ENCODE data around the gene LPCAT1. TPM values are rescaled to one million over a fixed set of nuclear protein-coding genes. Genes with fewer than 3 reads are reported as not detected.

The LPCAT1 gene
- total RNA-seq, 4 donors from 2014 or later = 7.7 to 44.8 (median 12.0) TPM

DNA sequence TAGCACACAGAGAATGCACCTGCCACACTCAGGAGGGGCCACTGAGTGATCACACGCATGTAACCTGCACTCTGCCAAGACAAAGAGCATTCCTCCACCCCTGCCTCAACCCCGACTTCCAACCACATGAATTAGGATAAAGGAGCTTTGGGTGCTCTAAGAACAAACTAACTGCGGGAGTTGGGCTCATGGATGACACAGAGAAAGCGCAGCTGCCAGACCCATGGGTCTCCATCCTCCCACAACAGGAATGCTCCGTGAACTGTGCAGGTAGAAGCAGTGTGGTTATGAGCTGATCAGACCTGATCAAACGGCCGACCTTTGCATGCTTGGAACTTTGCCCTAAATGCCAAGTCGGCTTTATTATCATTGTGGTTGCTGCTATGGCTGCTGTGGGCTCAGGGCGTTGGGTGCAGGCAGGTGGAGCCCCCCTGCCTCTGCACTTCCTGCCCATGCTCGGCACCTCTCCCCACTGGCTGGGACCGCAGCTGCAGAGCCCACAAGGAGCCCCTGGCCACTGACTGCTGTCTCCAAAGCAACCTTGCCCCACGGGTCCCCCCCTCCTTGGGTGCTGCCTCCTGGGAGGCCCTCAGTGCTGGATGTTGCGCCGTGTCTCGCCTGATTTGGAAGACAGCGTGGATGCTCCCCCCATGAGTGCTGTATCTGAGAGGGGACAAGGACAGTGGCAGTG, 75.9 kb downstream of the LPCAT1 start:
- DNase-seq = no peak
- no peaks in the 10 kb centered on the region for H3K36me3 ChIP-seq
- H3K4me3 ChIP-seq = no peak overlapping the region
- no peak overlapping the region for H3K27ac ChIP-seq
- WGBS, 2 donors = 44 to 47% methylated on average over 7 to 8 of the region's 16 CpGs
- H3K27me3 ChIP-seq = peaks cover 19 to 69% (median 27%) of the 10 kb centered on the region in 4 donors
- H3K9me3 ChIP-seq = no peaks in the 10 kb centered on the region
- intact Hi-C loops (cut with DNase I) = no loop called here
- H3K4me1 ChIP-seq = peaks cover 10 to 26% (median 13%) of the 10 kb centered on the region in 3 donors
- TF ChIP-seq, protein P1, sequence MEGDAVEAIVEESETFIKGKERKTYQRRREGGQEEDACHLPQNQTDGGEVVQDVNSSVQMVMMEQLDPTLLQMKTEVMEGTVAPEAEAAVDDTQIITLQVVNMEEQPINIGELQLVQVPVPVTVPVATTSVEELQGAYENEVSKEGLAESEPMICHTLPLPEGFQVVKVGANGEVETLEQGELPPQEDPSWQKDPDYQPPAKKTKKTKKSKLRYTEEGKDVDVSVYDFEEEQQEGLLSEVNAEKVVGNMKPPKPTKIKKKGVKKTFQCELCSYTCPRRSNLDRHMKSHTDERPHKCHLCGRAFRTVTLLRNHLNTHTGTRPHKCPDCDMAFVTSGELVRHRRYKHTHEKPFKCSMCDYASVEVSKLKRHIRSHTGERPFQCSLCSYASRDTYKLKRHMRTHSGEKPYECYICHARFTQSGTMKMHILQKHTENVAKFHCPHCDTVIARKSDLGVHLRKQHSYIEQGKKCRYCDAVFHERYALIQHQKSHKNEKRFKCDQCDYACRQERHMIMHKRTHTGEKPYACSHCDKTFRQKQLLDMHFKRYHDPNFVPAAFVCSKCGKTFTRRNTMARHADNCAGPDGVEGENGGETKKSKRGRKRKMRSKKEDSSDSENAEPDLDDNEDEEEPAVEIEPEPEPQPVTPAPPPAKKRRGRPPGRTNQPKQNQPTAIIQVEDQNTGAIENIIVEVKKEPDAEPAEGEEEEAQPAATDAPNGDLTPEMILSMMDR (IDR thresholded peaks at IDR 0.05) = no peak
- TF ChIP-seq POLR2A (IDR thresholded peaks at IDR 0.05) = no peak

GRCh38 chr5:1446602-1447343, 77.0 kb downstream of the LPCAT1 start:
- intact Hi-C loops (cut with DNase I) = no loop called here
- H3K4me3 ChIP-seq = no peak overlapping the region
- no peak overlapping the region for H3K27ac ChIP-seq
- WGBS, 2 donors = 51 to 73% methylated on average over 3 to 9 of the region's 16 CpGs
- H3K9me3 ChIP-seq = no peaks in the 10 kb centered on the region
- no peaks in the 10 kb centered on the region for H3K36me3 ChIP-seq
- DNase-seq = no peak
- TF ChIP-seq POLR2A (IDR thresholded peaks at IDR 0.05) = no peak
- TF ChIP-seq, protein P1 (IDR thresholded peaks at IDR 0.05) = no peak
- H3K27me3 ChIP-seq = peaks cover 19 to 80% (median 30%) of the 10 kb centered on the region in 4 donors
- peaks cover 10 to 26% (median 13%) of the 10 kb centered on the region in 3 donors for H3K4me1 ChIP-seq

DNA sequence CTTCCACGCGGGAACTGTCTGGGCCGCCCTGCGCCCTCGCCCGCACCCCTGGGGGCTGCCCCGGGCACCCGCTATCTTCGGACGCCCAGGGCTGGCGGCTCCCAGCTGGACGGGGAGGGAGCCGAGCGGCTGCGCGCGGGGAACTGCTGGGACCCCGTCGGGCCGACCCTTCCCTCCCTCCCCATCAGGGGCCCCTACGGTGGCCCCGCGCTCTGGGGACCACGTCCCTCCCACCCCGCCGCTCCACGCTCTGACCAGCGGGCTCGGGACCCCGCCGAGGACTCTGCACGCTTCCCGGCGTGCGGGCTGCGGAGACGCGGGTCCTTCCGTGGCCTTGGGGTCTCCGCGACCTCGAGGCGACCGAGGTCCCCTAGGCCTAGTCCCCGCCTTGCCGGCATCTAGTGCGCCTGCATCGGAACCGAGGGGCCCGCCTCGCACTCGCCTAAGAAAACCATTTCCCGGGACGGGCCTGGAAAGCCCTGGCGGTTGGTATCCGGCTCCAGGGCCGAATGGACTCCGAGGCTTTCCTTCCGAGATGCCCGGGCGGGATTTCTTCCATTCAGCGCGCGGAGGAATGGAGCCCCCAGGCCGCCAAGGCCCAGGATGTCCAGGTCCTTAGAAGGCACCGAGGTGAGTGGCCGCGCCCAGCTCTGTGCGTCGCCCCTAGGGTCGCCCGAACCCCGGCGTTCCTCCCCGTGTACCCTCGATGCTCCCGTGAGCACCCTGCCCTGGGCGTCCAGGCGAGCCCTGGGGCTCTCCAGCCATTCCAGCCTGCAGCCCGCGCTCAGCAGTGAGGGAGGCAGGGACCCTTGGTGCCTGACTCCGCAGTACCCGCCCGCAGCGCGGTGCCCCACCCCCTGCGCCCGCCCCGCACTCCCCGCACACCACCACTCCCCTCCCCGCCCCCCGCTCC, 77.8 kb downstream of the LPCAT1 start:
- Histone ChIP-seq H3K27me3 (peaks cover 19 to 88% (median 30%) of the 10 kb centered on the region in 4 donors), H3K27ac (no peak overlapping the region), H3K4me3 (peak overlapping the region in 2 of 4 donors; percentile 27 to 45), H3K9me3 (no peaks in the 10 kb centered on the region), H3K36me3 (no peaks in the 10 kb centered on the region), H3K4me1 (peaks cover 10 to 26% (median 13%) of the 10 kb centered on the region in 3 donors)
- intact Hi-C loops (cut with DNase I) = no loop called here
- DNase-seq = no peak
- no peak for TF ChIP-seq POLR2A (IDR thresholded peaks at IDR 0.05)
- 0 to 11% methylated on average over 4 to 8 of the region's 92 CpGs for WGBS, 2 donors

DNA sequence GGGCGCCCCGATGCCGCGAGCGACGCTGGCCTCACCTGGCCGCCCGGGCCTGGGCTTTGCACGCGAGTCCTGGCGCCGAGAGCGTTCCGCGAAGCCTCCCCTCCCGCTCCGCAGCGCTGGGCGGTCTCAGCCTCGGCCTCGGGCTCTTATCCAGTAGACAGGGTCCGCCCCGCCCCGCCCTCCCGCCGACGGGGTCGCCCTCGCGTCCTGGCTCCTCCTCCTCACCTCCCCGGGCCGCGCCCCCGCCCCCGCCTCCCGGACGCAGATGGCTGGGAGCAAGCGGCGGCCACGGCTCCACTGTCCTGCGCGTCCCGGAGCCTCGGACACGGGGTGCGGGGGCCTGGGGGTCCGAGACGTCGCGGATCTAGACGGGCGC, 78.5 kb downstream of the LPCAT1 start, which contains the start of gene SLC6A3:
Gene SLC6A3 (minus strand): TSS at position 128 of the 376 bp plus-strand sequence. CDS start 2,243 bp downstream, outside the sequence.
- intact Hi-C loops (cut with DNase I) = no loop called here
- Histone ChIP-seq H3K27me3 (peaks cover 19 to 94% (median 30%) of the 10 kb centered on the region in 4 donors), H3K4me1 (peaks cover 10 to 26% (median 13%) of the 10 kb centered on the region in 3 donors), H3K9me3 (no peaks in the 10 kb centered on the region), H3K27ac (no peak within 1 kb of the TSS), H3K36me3 (no peaks in the 10 kb centered on the region), H3K4me3 (peak within 1 kb of the TSS in 3 of 4 donors; percentile 8 to 45 (median 27))
- TF ChIP-seq, protein P1 (IDR thresholded peaks at IDR 0.05) = no peak
- TF ChIP-seq POLR2A (IDR thresholded peaks at IDR 0.05) = no peak
- DNase-seq = no peak
- no CpG with 5 or more reads among the region's 52 CpGs for WGBS, 2 donors
